Nephron progenitor cell (in vitro differentiated cells): ENCODE measurements around the gene FAM184A.
A peak's percentile ranks its signal among the peaks of the same experiment; 100 is the strongest.

Experiments used
- DNase-seq: peaks from one replicate; pipeline ENCODE4 v3.0.0; 2021
- H3K27ac Mint-ChIP-seq: 2 replicates; pipeline ENCODE4 v1.8.0; 2021; ENCODE audit warnings: mild to moderate bottlenecking, moderate library complexity, mixed read lengths
- H3K27me3 Mint-ChIP-seq: 2 replicates; pipeline ENCODE4 v1.8.0; 2021; ENCODE audit warnings: mild to moderate bottlenecking, low read depth, mixed read lengths; ENCODE audit not compliant: poor library complexity
- H3K36me3 Mint-ChIP-seq: 2 replicates; pipeline ENCODE4 v1.8.0; 2021; ENCODE audit warnings: low read depth, mixed read lengths
- H3K4me1 Mint-ChIP-seq: 2 replicates; pipeline ENCODE4 v1.8.0; 2021; ENCODE audit warnings: mixed read lengths
- H3K4me3 Mint-ChIP-seq: 2 replicates; pipeline ENCODE4 v1.8.0; 2021; ENCODE audit warnings: mild to moderate bottlenecking, moderate library complexity, mixed read lengths
- H3K9me3 Mint-ChIP-seq: 2 replicates; pipeline ENCODE4 v1.8.0; 2021; ENCODE audit warnings: mild to moderate bottlenecking, moderate library complexity, mixed read lengths
- CTCF ChIP-seq: fragments of 200-600 bp; sonication (generic); IDR thresholded peaks from 2 replicates; pipeline ENCODE4 v1.5.0; 2021; ENCODE audit warnings: antibody characterized with exemption

FAM184A gene

GRCh38 chr6:119078376-119079282 is at the start of gene FAM184A:
TSS of gene FAM184A (minus strand) at chr6:119078664. CDS start at chr6:119078299, 365 bp downstream.
- Mint-ChIP-seq H3K4me1 (peaks cover 8% of the 10 kb centered on the region), H3K4me3 (peak within 1 kb of the TSS; percentile 96), H3K9me3 (peaks cover 31% of the 10 kb centered on the region), H3K27ac (no peak within 1 kb of the TSS), H3K27me3 (peaks cover 78% of the 10 kb centered on the region), H3K36me3 (peaks cover 5% of the 10 kb centered on the region)
- DNase-seq = peak; percentile 87
- TF ChIP-seq CTCF = no peak

- peaks cover 7% of the 10 kb centered on the region for H3K9me3 Mint-ChIP-seq
- no peak overlapping the region for H3K27ac Mint-ChIP-seq
- peaks cover 7% of the 10 kb centered on the region for H3K27me3 Mint-ChIP-seq
- H3K36me3 Mint-ChIP-seq = no peaks in the 10 kb centered on the region
- DNase-seq = no peak
- peaks cover 9% of the 10 kb centered on the region for H3K4me1 Mint-ChIP-seq
- TF ChIP-seq CTCF = no peak
- H3K4me3 Mint-ChIP-seq = no peak overlapping the region
These were observed 49.2 kb upstream of the FAM184A start for GRCh38 chr6:119127627-119128026.

- Mint-ChIP-seq H3K4me3 (no peak overlapping the region), H3K4me1 (peaks cover 9% of the 10 kb centered on the region), H3K9me3 (peaks cover 7% of the 10 kb centered on the region), H3K36me3 (no peaks in the 10 kb centered on the region), H3K27me3 (peaks cover 7% of the 10 kb centered on the region), H3K27ac (no peak overlapping the region)
- no peak for TF ChIP-seq CTCF
- no peak for DNase-seq
These were observed 48.4 kb upstream of the FAM184A start for GRCh38 chr6:119126826-119127225.

GRCh38 chr6:119126140-119126539 is 47.7 kb upstream of the FAM184A start:
- peaks cover 9% of the 10 kb centered on the region for H3K4me1 Mint-ChIP-seq
- H3K27me3 Mint-ChIP-seq = peaks cover 7% of the 10 kb centered on the region
- TF ChIP-seq CTCF = no peak
- no peak overlapping the region for H3K4me3 Mint-ChIP-seq
- H3K36me3 Mint-ChIP-seq = no peaks in the 10 kb centered on the region
- no peak overlapping the region for H3K27ac Mint-ChIP-seq
- peaks cover 7% of the 10 kb centered on the region for H3K9me3 Mint-ChIP-seq
- DNase-seq = no peak

GRCh38 chr6:119125576-119125975 is 47.1 kb upstream of the FAM184A start:
- peaks cover 9% of the 10 kb centered on the region for H3K4me1 Mint-ChIP-seq

More at GRCh38 chr6:119125576-119125975, 47.1 kb upstream of the FAM184A start:
- Mint-ChIP-seq H3K27ac (no peak overlapping the region), H3K4me3 (no peak overlapping the region), H3K27me3 (peaks cover 3% of the 10 kb centered on the region), H3K9me3 (peaks cover 7% of the 10 kb centered on the region), H3K36me3 (no peaks in the 10 kb centered on the region)
- TF ChIP-seq CTCF = no peak
- no peak for DNase-seq
